A549 (cell line): ENCODE results near the gene SCNM1. TPM values are rescaled to one million over a fixed set of nuclear protein-coding genes. Genes with fewer than 3 reads are reported as not detected.

Experiments
- ATAC-seq, 2 experiments: fragments of 200-7000 bp in 1 of 2; fragments of >200 bp in 1 of 2; cut with Nextera tagmentation in 1 of 2; cut with Tn5 transposase in 1 of 2; 3 replicates each; pipeline versions ENCODE4 v1.8.0 to v1.9.1; 2018 to 2020; ENCODE audit warnings: mild to moderate bottlenecking in 1 of 2, moderate library complexity in 1 of 2
- CTCF ChIA-PET: fragments of 300-600 bp; sonication (Branson Sonifier 250); formaldehyde crosslinking; extraction: SDS; loops from one replicate; lab custom pipeline; 2021; ENCODE audit warnings: antibody characterized with exemption, inconsistent platforms; lab: Yijun Ruan, JAX
- POLR2A ChIA-PET: fragments of 350-600 bp; formaldehyde crosslinking; extraction: SDS; loops from one replicate; lab custom pipeline; 2021; ENCODE audit warnings: antibody characterized with exemption, inconsistent platforms; lab: Yijun Ruan, JAX
- DNase-seq, 2 experiments: peaks; one replicate each; pipeline versions ENCODE4 v3.0.0 to v3.0.0-alpha.2; 2011 to 2016; ENCODE audit warnings: low read depth in 1 of 2, low spot score in 1 of 2
- FAIRE-seq: peaks from 2 replicates; lab custom pipeline; 2011; peaks lifted over from hg19 to GRCh38; lab: Jason Lieb, UNC
- H3K27ac ChIP-seq, 2 experiments: fragments of >200 bp; sonication (Bioruptor Twin); formaldehyde crosslinking; 3 replicates each; pipeline ENCODE4 v1.5.1; 2016 to 2017
- H3K4me1 ChIP-seq: fragments of >200 bp; sonication (Bioruptor Twin); formaldehyde crosslinking; 3 replicates; pipeline ENCODE4 v1.6.1; 2016
- H3K4me2 ChIP-seq: fragments of >200 bp; sonication (Bioruptor Twin); formaldehyde crosslinking; 3 replicates; pipeline ENCODE4 v1.6.1; 2016
- H3K4me3 ChIP-seq: fragments of >200 bp; sonication (Bioruptor Twin); formaldehyde crosslinking; 3 replicates; pipeline ENCODE4 v1.5.1; 2016
- H3K9me3 ChIP-seq: fragments of >200 bp; sonication (Bioruptor Twin); formaldehyde crosslinking; 3 replicates; pipeline ENCODE4 v1.6.1; 2016
- BCL3 ChIP-seq: fragments of >200 bp; sonication (Bioruptor Twin); formaldehyde crosslinking; IDR thresholded peaks from 3 replicates; pipeline ENCODE4 v1.6.1; 2016
- BHLHE40 ChIP-seq: IDR thresholded peaks from 2 replicates; pipeline ENCODE4 v1.6.1; 2012; ENCODE audit warnings: low read depth, low read length, inconsistent platforms
- CBX2 ChIP-seq: fragments of 200-600 bp; sonication (generic); IDR thresholded peaks from 2 replicates; pipeline ENCODE4 v1.6.1; 2016; ENCODE audit warnings: low read depth, mild to moderate bottlenecking, borderline replicate concordance
- CBX8 ChIP-seq: fragments of 200-600 bp; sonication (generic); IDR thresholded peaks from 2 replicates; pipeline ENCODE4 v1.6.1; 2016
- CEBPB ChIP-seq, 2 experiments: fragments of >200 bp in 1 of 2; sonication (Bioruptor Twin) in 1 of 2; formaldehyde crosslinking in 1 of 2; IDR thresholded peaks; 2 replicates each; pipeline ENCODE4 v1.6.1; 2012 to 2016
- CTCF ChIP-seq: fragments of >200 bp; sonication (Bioruptor Twin); formaldehyde crosslinking; IDR thresholded peaks from 3 replicates; pipeline ENCODE4 v1.5.1; 2016
- EHF ChIP-seq: fragments of 250-450 bp; sonication (Bioruptor Pico); IDR thresholded peaks from 2 replicates; pipeline ENCODE4 v1.5.0; 2020; ENCODE audit warnings: mild to moderate bottlenecking
- EP300 ChIP-seq, 2 experiments: fragments of >200 bp; sonication (Bioruptor Twin); formaldehyde crosslinking; IDR thresholded peaks; 2 replicates in 1 of 2; 3 replicates in 1 of 2; pipeline ENCODE4 v1.6.1; 2016 to 2017
- FOSB ChIP-seq: fragments of 250-450 bp; sonication (Bioruptor Pico); IDR thresholded peaks from 2 replicates; pipeline ENCODE4 v1.5.0; 2020; ENCODE audit warnings: mild to moderate bottlenecking, moderate library complexity
- FOSL2 ChIP-seq, 2 experiments: fragments of 450-650 bp in 1 of 2; fragments of >200 bp in 1 of 2; sonication (Bioruptor Twin) in 1 of 2; formaldehyde crosslinking; IDR thresholded peaks; 2 replicates each; pipeline versions ENCODE4 v1.5.0 to v1.6.1; 2016 to 2020; ENCODE audit warnings: mild to moderate bottlenecking in 1 of 2, moderate library complexity in 1 of 2
- FOXS1 ChIP-seq: fragments of 250-450 bp; sonication (Bioruptor Pico); IDR thresholded peaks from 2 replicates; pipeline ENCODE4 v1.5.0; 2020; ENCODE audit warnings: mild to moderate bottlenecking, moderate library complexity
- GATA3 ChIP-seq: IDR thresholded peaks from 2 replicates; pipeline ENCODE4 v1.6.1; 2012; ENCODE audit warnings: borderline replicate concordance
- HEYL ChIP-seq: fragments of 250-450 bp; sonication (Bioruptor Pico); IDR thresholded peaks from 2 replicates; pipeline ENCODE4 v1.8.0; 2021; ENCODE audit warnings: mild to moderate bottlenecking, moderate library complexity
- HOXA7 ChIP-seq: fragments of 250-450 bp; sonication (Bioruptor Pico); IDR thresholded peaks from 2 replicates; pipeline ENCODE4 v1.5.0; 2020; ENCODE audit warnings: mild to moderate bottlenecking, moderate library complexity
- HOXB13 ChIP-seq: fragments of 250-450 bp; sonication (Bioruptor Pico); IDR thresholded peaks from 2 replicates; pipeline ENCODE4 v1.5.0; 2020; ENCODE audit warnings: low read depth, mild to moderate bottlenecking, moderate library complexity
- HOXB5 ChIP-seq: fragments of 250-450 bp; sonication (Bioruptor Pico); IDR thresholded peaks from 2 replicates; pipeline ENCODE4 v1.5.0; 2020; ENCODE audit warnings: mild to moderate bottlenecking, moderate library complexity
- JUN ChIP-seq, 2 experiments: fragments of >200 bp; sonication (Bioruptor Twin); formaldehyde crosslinking; IDR thresholded peaks; 2 replicates in 1 of 2; 3 replicates in 1 of 2; pipeline ENCODE4 v1.6.1; 2016 to 2017
- KDM5A ChIP-seq: fragments of 200-600 bp; sonication (generic); IDR thresholded peaks from 2 replicates; pipeline ENCODE4 v1.6.1; 2016; ENCODE audit warnings: antibody characterized with exemption, mild to moderate bottlenecking
- MAFK ChIP-seq: fragments of 450-650 bp; IDR thresholded peaks from 2 replicates; pipeline ENCODE4 v1.6.1; 2014; ENCODE audit not compliant: partially characterized antibody
- MYC ChIP-seq: IDR thresholded peaks from 2 replicates; pipeline ENCODE4 v1.6.1; 2012; ENCODE audit warnings: mild to moderate bottlenecking, inconsistent platforms, low read length, improper control_type of control experiment, borderline replicate concordance
- PHF8 ChIP-seq: fragments of 200-600 bp; sonication (generic); IDR thresholded peaks from 2 replicates; pipeline ENCODE4 v1.6.1; 2016; ENCODE audit warnings: low read depth, mild to moderate bottlenecking, antibody characterized with exemption, moderate library complexity, borderline replicate concordance
- POLR2A ChIP-seq: IDR thresholded peaks from 2 replicates; pipeline ENCODE4 v1.6.1; 2012; ENCODE audit warnings: mild to moderate bottlenecking, low read length
- POLR2AphosphoS2 ChIP-seq: conservative IDR thresholded peaks from 2 replicates; pipeline ENCODE4 v1.6.1; 2012; ENCODE audit warnings: low read length, improper control_type of control experiment, inconsistent platforms
- RCOR1 ChIP-seq: fragments of 150-350 bp; IDR thresholded peaks from 2 replicates; pipeline ENCODE4 v1.6.1; 2014; ENCODE audit warnings: antibody characterized with exemption, low read length, low read depth
- RFX5 ChIP-seq: fragments of 450-650 bp; IDR thresholded peaks from 2 replicates; pipeline ENCODE4 v1.7.1; 2014; ENCODE audit warnings: antibody characterized with exemption, mild to moderate bottlenecking, moderate library complexity
- RNF2 ChIP-seq: fragments of 200-600 bp; sonication (generic); IDR thresholded peaks from 2 replicates; pipeline ENCODE4 v1.6.1; 2016; ENCODE audit warnings: low read depth, mild to moderate bottlenecking, antibody characterized with exemption, moderate library complexity, borderline replicate concordance
- SREBF2 ChIP-seq: fragments of 450-650 bp; IDR thresholded peaks from 2 replicates; pipeline ENCODE4 v1.6.1; 2014; ENCODE audit warnings: mild to moderate bottlenecking, moderate library complexity
- TFCP2L1 ChIP-seq: fragments of 250-450 bp; sonication (Bioruptor Pico); IDR thresholded peaks from 2 replicates; pipeline ENCODE4 v1.5.0; 2021; ENCODE audit warnings: mild to moderate bottlenecking
- TP53 ChIP-seq: fragments of 250-450 bp; sonication (Bioruptor Pico); IDR thresholded peaks from 2 replicates; pipeline ENCODE4 v1.5.0; 2021; ENCODE audit warnings: mild to moderate bottlenecking, moderate library complexity
- ZC3H11A ChIP-seq: fragments of 450-650 bp; IDR thresholded peaks from 2 replicates; pipeline ENCODE4 v1.6.1; 2014; ENCODE audit warnings: antibody characterized with exemption, mild to moderate bottlenecking
- ZFP36 ChIP-seq: fragments of 450-650 bp; IDR thresholded peaks from 2 replicates; pipeline ENCODE4 v1.6.1; 2014; ENCODE audit warnings: borderline replicate concordance; ENCODE audit not compliant: partially characterized antibody
- WGBS: methylation state at CpG from one replicate; pipeline ENCODE4 v1.1.6; 2017; ENCODE audit errors: missing lambda C conversion rate; 5-methylcytosine and 5-hydroxymethylcytosine counted together
- polyA minus RNA-seq: library from RNA; depleted of rRNA, polyadenylated mRNA; stranded (reverse); fragments of >200 nt; gene quantifications from 2 replicates; pipeline ENCODE4 v1.2.3, GENCODE V29; 2011; rRNA and poly(A)+ RNA removed
- polyA plus RNA-seq, 4 experiments: library from polyadenylated mRNA; depleted of rRNA in 3 of 4; stranded (reverse); fragments of >200 nt; fragmentation: RNase III in 1 of 4; extraction: RNeasy Plus Mini Kit Qiagen cat#74134 plus additional on column Dnase treatment in 1 of 4; gene quantifications; 2 replicates in 3 of 4; 3 replicates in 1 of 4; pipeline ENCODE4 v1.2.3, GENCODE V29; 2011 to 2017
- TF ChIP-seq, protein P1 (sequence below): fragments of 250-450 bp; sonication (Bioruptor Pico); IDR thresholded peaks from 2 replicates; pipeline ENCODE4 v1.5.0; 2021; ENCODE audit warnings: mild to moderate bottlenecking, moderate library complexity, borderline replicate concordance
- TF ChIP-seq, protein P2 (sequence below): fragments of 450-650 bp; IDR thresholded peaks from 2 replicates; pipeline ENCODE4 v1.6.1; 2014; ENCODE audit warnings: antibody characterized with exemption
- TF ChIP-seq, protein P3 (sequence below): IDR thresholded peaks from 2 replicates; pipeline ENCODE4 v1.6.1; 2012

Gene SCNM1, protein sequence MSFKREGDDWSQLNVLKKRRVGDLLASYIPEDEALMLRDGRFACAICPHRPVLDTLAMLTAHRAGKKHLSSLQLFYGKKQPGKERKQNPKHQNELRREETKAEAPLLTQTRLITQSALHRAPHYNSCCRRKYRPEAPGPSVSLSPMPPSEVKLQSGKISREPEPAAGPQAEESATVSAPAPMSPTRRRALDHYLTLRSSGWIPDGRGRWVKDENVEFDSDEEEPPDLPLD
- polyA plus RNA-seq (2011; rRNA removed): 27.9 and 29.3 TPM in 2 replicates
- 17.9 and 21.8 TPM in 2 replicates for polyA plus RNA-seq (2012; cell fraction: cytosol; rRNA removed)
- polyA plus RNA-seq (2012; cell fraction: nucleus; rRNA removed): 22.0 and 28.1 TPM in 2 replicates
- 29.5 to 31.7 TPM (median 30.9 TPM) in 3 replicates for polyA plus RNA-seq (2017; fragmentation: RNase III; extraction: RNeasy Plus Mini Kit Qiagen cat#74134 plus additional on column Dnase treatment)
- 20.5 and 22.6 TPM in 2 replicates for polyA minus RNA-seq

GRCh38 chr1:151165738-151166504 is at the start of gene SCNM1, which contains the start of gene LYSMD1:
TSS of gene SCNM1 (plus strand) at chr1:151166144. CDS start at chr1:151166153, 9 bp downstream.
TSS of gene LYSMD1 (minus strand) at chr1:151165902. CDS start at chr1:151165258, 644 bp downstream.
- ChIA-PET CTCF (interaction anchor here (0.6 to 3.1 kb wide), 8 partner anchors 9 to 170 kb away, joined by 3 to 10 read pairs (median 3); partner anchors contain the start of genes PSMD4 and TNFAIP8L2), POLR2A (interaction anchor here (2.1 kb wide), 1 partner anchor 24 kb away, joined by 12 read pairs; the partner anchor contains the start of gene VPS72)
- peaks cover 14% of the 10 kb centered on the region; the same call in 2 of the 3 replicates for H3K4me1 ChIP-seq
- ATAC-seq (peak; percentile 96 to 98), FAIRE-seq (peak; percentile 94), DNase-seq (peak; percentile 96 to 99)
- peak within 1 kb of the TSS; percentile 75 for H3K4me3 ChIP-seq
- WGBS: 2% methylated on average over 38 of the region's 38 CpGs
- peak within 1 kb of the TSS; percentile 86 to 91 for H3K27ac ChIP-seq
- H3K4me2 ChIP-seq: peak within 1 kb of the TSS; percentile 98
- no peaks in the 10 kb centered on the region for H3K9me3 ChIP-seq
- TF ChIP-seq BCL3: no peak
- no peak for TF ChIP-seq EP300 (IDR thresholded peaks at IDR 0.05)
- no peak for TF ChIP-seq ZC3H11A
- no peak for TF ChIP-seq BHLHE40
- no peak for TF ChIP-seq CBX2
- TF ChIP-seq SREBF2: no peak
- TF ChIP-seq RCOR1: no peak
- TF ChIP-seq CEBPB (IDR thresholded peaks at IDR 0.05): peak in 1 of 2 experiments; percentile 64; a peak in 1 of 4 replicates
- no peak for TF ChIP-seq RFX5
- no peak for TF ChIP-seq FOSL2 (IDR thresholded peaks at IDR 0.05)
- no peak for TF ChIP-seq FOSL2 (CRISPR knock-in tag; IDR thresholded peaks at IDR 0.05)
- TF ChIP-seq EHF (CRISPR knock-in tag): no peak
- TF ChIP-seq HOXB13 (CRISPR knock-in tag): no peak
- TF ChIP-seq, protein P1, sequence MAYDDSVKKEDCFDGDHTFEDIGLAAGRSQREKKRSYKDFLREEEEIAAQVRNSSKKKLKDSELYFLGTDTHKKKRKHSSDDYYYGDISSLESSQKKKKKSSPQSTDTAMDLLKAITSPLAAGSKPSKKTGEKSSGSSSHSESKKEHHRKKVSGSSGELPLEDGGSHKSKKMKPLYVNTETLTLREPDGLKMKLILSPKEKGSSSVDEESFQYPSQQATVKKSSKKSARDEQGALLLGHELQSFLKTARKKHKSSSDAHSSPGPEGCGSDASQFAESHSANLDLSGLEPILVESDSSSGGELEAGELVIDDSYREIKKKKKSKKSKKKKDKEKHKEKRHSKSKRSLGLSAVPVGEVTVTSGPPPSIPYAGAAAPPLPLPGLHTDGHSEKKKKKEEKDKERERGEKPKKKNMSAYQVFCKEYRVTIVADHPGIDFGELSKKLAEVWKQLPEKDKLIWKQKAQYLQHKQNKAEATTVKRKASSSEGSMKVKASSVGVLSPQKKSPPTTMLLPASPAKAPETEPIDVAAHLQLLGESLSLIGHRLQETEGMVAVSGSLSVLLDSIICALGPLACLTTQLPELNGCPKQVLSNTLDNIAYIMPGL (CRISPR knock-in tag): no peak
- TF ChIP-seq MAFK: no peak
- TF ChIP-seq GATA3: 0 out of 2 replicates have a peak, but pooled peaks have one; percentile 25
- TF ChIP-seq HEYL (CRISPR knock-in tag): no peak
- no peak; the same call in 1 of the 2 replicates for TF ChIP-seq HOXB5 (CRISPR knock-in tag)
- TF ChIP-seq MYC: no peak
- no peak for TF ChIP-seq FOSB (CRISPR knock-in tag)
- no peak for TF ChIP-seq CTCF
- TF ChIP-seq FOXS1 (CRISPR knock-in tag): no peak
- TF ChIP-seq CBX8: no peak
- TF ChIP-seq POLR2AphosphoS2: no peak
- 0 out of 2 replicates have a peak, but pooled peaks have one; percentile 15 for TF ChIP-seq KDM5A
- peak; percentile 3; the same call in 1 of the 2 replicates for TF ChIP-seq PHF8
- TF ChIP-seq, protein P2, sequence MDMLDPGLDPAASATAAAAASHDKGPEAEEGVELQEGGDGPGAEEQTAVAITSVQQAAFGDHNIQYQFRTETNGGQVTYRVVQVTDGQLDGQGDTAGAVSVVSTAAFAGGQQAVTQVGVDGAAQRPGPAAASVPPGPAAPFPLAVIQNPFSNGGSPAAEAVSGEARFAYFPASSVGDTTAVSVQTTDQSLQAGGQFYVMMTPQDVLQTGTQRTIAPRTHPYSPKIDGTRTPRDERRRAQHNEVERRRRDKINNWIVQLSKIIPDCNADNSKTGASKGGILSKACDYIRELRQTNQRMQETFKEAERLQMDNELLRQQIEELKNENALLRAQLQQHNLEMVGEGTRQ: no peak
- no peak for TF ChIP-seq RNF2
- TF ChIP-seq, protein P3, sequence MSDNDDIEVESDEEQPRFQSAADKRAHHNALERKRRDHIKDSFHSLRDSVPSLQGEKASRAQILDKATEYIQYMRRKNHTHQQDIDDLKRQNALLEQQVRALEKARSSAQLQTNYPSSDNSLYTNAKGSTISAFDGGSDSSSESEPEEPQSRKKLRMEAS: peak; percentile 90
- TF ChIP-seq JUN (IDR thresholded peaks at IDR 0.05): peak; percentile 83 to 94; a peak in 4 of 5 replicates
- no peak for TF ChIP-seq TFCP2L1 (CRISPR knock-in tag)
- TF ChIP-seq HOXA7 (CRISPR knock-in tag): no peak
- TF ChIP-seq POLR2A: peak; percentile 44; the same call in 1 of the 2 replicates
- no peak for TF ChIP-seq ZFP36
- no peak for TF ChIP-seq TP53 (CRISPR knock-in tag)
